GM21825 (cell line): ENCODE data around the gene MOV10L1.

Experiments used
- ATAC-seq: cut with Tn5 transposase; IDR thresholded peaks from one replicate; pipeline ENCODE4 v1.9.1; 2021; ENCODE audit warnings: mild to moderate bottlenecking, moderate library complexity; ENCODE audit not compliant: unreplicated experiment

The MOV10L1 gene

DNA sequence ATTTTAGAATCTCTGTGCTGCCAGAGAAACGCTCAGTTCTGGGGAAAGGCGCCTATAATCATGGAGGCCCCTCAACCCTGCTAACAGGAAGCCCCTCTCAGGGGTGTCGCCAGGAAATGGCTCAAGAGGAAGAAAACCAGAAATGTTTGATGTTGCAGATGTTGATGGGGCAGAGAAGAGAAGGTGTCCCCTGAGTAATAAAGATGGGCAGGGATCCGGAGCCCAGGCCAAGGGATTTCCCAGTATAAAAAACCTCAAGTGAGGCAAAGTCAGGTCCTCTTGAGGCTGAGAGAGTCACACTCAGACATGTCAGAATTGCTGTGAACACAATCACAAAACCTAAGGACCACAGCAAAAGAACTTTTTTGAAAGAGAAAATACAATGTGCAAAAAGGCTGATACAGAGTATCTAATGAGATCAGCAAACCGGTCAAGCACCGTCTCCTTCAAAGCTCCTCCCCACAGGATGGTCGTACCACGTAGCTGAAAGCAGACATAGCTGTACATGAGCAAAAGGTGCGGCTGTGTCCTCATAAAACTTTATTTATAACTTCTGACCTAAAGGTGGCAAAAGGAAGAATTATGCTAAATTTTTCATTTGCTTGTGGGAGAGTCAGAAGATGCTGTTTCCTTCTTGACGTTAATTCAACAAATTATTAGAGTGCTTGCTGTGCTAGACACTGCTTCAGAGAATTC is 12.2 kb downstream of the MOV10L1 start:
- ATAC-seq = no peak

DNA sequence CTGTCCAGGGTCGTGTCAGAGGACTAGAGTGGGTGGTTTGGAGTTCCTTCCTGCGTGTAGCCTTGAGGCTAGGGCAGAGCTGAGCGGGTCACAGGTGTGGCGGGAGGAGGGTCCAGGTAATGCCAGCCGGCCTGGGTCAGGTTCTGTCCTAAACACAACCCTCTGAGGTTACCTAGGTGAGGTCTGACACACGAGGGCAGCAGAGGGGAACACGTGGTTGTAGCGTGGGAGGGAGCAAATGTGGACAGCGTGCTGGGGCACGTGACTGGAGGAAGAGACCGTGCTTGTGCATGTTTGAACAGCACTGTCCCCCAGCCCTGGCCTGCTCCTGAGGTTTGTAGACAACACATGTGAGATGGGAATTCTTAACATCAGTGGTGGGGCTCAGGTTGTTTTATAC is 13.1 kb downstream of the MOV10L1 start:
- no peak for ATAC-seq

DNA sequence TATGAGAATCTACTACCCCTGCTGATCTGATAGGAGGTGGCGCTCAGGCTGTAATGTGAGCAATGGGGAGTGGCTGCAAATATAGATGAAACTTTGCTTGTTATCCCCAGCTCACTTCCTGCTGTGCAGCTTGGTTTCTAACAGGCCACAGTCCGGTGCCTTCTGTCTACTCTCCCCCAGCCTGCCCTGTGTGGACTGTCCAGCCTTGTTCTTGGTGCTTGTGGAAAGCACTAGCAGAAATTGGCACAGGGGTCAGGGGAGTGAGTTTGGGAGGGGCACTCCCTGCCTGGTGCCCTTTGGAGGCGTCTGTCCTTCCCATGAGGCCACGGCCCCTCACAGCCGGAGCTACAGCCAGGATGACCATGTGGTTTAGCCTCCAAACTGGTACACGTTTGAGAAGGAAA is 14.3 kb downstream of the MOV10L1 start:
- no peak for ATAC-seq

DNA sequence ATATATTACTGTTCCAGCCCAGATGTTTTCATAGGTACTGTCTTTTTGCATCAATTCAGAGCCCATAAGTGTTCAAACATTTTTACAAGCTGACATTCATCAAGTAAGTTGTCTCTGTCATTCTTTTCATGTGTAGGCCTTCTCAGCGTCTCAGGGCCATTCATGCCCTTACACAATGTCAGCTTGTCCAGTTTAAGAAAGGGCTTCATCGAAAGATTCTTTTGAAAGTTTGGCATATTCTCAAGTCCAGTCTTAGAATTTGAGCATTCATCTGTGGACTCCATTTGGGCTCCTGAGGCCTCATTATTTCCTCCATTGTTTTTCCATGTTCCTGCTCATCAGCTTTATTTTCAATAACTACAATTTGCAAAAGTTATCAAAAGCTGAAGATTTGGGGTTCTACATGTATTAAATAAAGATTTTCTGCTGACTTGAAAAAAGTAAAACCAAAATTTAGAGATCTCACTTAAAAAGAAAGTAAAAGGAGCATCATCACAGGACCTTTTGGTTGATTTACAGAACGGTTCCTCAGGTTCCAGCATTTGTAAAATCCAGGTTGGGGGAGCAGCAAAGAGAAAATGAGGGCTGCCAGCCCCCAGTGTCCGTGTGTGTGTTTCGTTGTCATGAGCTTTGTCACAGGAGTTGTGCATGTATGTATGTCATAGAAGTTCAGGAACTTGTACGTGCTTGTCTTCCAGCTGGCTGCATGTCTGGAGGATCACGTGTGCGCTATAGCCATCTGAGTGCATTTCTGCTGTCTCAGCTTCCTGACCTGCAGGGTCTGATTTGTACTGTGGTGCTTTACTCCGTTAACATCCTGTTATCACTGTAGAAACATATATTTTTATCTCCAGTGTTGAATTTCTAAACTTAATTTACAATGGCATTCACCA is 15.6 kb downstream of the MOV10L1 start:
- no peak for ATAC-seq

DNA sequence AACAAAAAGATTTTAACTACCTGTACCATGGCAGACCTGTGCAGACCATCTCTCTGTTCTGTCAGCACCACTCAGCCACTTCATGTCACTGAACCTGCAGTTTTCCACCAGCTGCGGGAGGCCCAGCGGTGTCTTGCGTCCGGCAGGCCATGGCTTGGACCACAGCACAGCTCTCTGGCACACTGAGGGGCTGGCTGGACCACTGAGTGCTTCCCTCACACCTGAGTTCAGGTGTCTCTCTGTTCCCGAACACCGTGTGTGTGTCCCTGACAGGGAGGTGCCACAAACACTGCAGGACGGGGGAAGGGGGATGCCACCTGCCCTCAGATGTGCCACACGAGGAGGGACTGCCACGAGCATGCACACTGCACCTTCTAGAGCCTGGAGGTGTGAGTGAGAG is 17.7 kb downstream of the MOV10L1 start:
- ATAC-seq = no peak

DNA sequence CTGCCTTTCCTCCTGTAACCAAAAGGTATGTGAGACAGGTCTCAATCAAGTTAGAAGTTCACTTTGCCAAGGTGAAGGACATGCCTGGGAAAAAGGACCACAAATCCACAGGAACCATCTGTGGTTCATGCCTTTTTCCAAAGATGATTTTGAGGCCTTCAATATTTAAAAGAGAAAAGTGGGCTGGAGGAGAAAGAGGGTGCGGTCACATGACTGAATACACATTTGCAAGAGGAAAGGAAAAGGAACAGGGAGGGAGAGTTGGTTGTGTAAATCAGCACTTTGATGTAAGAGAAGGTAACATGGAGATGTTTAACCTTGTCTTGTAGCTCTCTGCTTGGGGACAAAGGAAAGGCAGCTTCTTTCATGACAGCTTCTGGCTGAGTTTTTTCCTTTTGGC is 21.2 kb downstream of the MOV10L1 start:
- ATAC-seq = no peak

DNA sequence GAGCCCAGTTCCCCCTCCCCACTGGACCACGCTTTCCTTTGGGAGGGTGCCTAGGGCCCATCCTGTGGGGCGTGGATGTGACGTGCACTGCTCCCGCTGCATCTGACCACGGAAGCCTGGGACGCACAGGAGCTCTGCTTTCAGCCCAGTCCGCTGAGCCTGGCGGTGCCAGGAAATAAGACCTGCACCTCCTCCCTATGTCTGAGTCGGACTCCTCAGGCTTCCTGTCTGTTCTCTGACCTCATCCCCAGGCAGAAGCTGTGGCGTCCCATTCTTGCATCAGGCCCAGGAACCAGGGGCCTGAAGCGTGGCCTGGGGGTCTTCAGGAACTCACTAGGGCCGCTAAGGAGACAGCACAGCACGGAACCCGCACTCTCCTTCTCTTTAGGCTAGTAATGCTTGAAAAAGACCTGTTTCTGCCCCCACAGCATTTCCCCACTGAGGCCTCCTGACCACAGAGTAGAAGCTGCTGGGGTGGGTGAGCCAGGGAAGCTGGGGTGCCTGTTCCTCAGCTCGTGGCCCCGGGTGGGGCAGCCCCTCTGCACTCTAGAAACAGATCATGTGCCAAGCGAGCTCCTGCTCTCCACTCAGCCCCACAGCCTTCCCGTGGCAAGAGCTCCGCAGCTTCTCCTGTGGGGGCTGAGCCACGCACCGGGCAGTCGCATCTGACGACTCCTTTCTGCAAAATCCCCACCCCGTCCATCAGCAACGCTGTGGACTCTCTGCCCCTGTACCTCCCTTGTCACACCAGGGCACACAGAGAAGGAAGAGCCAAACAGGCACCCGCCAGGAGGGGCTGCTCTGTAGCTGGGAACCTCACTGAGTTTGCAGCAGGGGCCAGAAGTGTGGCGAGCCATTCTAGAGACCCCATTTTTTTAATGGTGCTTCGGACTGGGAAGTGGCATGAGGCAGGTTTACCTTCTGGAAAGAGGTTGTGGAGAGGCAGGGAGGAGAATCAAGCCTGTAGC is 22.6 kb downstream of the MOV10L1 start:
- no peak for ATAC-seq

DNA sequence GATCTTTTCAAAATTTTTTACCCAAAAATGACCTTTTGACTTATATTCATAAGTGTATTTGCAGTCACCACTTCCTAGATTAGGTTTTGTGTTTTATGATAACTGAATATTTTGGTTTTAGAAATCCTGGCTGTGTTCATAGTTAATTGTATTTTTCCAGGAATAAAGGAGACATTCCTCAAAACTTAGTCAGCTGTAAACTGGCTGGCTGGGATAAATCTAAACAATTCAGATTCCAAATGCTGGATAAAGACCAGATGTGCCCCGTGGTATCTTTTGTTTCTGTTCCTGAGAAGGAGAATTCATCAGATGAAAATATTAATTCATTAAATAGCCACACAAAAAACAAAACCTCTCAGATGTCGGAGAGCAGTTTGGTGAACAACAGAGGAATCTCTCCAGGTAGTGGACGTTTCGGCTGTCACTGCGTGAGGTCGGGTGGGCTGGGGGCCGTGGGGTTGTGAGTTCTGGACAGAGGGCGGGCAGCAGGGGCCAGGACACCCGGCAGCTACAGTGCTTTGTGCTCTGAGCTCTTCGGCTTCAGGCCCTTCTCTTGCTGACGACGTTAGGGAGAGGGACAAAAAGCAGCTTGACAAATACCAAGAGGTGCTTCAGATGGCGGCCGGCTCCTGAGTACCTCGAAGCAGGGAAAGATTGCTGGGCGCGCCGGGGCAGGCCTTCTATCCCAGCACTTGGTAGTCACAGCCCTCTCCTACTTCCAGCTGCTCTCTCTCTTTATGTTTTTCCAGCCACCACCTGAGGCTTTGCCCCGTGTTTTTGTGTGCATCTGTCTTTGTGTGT is 24.6 kb downstream of the MOV10L1 start:
- no peak for ATAC-seq

DNA sequence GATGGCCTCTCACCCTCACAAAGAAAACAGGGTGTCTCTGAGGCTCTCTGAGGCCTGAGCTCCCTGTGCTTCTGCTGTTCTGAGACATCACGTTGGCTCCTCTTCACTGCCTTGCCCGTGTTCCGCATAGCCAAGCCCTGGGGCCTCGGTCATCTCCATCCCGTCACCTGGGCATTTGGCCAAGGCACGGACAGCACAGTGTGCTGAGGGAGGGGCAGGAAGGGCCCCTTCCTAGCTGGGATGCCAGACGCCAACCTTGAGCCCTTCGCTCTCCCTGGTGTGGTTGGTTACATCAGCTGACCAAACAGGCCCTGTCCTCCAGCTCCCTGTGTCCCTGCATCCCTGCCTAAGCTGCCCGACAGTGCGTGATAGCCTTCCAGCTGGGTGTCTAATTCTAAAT is 25.9 kb downstream of the MOV10L1 start:
- no peak for ATAC-seq

DNA sequence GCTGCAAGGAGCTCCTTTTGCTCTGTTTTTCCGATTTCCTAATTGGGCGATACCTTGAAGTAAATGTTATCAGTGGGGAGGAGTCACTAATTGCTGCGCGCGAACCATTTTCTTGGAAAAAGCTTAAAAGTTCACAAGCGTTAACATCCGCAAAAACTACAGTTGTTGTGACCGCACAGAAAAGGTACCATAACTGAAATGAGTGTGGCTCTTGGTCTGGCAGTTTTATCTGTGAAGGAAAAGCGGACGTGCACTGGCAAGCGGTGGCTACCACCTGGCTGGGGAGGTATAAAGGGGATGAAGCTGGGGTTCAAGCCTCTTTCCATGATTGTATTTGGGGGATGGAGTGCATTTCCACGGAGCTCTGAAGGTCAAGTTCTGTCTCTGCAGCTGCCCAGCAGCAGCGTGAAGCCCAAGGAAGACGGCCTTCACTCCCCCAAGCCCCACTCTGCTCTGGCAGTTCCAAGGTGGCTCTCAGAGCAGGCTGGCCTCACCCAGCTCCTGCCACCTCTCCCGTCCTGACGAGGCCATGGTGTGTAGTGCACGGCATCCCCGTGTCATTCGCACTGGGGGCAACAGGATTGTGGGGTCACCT is 27.5 kb downstream of the MOV10L1 start:
- no peak for ATAC-seq

DNA sequence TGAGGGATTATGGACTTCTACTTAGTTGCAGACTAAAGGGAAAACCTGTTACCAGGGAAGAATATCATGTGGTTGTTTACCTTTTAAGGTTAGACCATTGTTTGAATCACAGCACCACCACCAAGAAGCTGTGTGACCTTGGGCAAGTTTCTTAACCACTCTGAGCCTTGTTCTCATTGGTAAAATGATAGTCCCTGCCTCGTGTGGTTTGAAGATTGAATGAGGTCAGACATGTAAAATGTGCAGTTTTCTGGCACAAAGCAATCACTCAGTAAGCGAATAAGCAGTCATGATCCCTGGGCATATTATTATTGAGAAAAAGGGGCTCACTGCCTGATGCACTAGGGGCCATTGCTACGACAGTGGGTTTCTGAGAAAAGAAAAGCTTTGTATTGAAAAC is 28.3 kb downstream of the MOV10L1 start:
- ATAC-seq = no peak

DNA sequence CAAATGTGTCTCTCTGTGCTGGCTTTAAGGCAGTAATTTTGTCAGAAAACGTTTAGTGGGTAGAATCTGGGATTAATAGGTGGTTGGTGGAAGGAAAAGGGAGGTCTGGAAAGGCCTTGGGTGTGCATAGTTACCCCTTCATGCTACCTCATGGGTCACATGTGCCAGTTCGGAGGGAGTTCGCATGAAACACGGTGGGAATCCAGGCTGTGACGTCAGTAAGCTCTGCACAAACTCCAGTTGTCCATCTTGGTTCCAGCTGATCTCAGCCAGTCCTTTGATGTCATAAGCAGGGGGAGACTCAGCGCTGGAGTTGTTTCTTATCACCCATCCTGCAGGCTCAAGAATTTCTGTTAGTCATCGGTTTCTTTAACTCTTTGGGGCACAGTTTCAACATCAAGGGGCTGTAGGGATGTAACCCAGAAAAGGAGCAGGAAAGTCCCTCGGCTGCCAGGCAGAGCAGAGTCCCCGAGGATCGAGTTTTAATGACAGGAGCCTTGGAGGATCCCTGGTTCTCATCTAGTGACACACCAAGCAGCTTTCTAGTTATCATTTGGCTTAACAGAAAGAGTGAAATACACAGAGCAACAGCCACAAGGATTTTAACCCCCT is 28.9 kb downstream of the MOV10L1 start:
- no peak for ATAC-seq

DNA sequence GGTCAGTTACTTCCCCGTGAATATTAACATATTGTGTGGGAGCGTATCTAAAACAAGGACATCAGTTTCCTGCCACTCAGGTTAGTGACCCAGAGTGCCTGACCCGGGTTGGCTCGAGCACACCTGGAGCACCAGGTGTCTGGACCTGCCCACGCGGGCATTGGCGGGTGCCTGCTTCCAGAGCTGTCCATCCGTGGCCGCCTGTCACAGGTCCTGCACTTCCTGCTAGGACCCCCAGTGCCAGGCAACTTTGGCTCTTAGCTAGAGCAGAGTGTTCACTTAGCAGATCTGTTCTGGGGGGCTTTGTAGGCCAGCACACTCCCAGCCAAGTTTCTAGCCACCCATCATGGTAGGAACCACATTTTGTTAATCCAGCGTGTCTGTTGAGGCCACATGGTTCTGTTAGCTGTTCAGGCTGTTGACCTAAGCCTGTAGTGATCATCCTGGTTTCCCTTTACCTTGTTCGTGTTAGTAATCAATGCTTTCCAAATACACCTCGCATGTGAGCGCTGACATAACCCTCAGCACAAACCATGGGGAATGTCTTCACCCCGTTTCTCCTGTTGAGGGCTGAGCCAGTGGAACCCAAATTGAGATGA is 29.5 kb downstream of the MOV10L1 start:
- no peak for ATAC-seq

DNA sequence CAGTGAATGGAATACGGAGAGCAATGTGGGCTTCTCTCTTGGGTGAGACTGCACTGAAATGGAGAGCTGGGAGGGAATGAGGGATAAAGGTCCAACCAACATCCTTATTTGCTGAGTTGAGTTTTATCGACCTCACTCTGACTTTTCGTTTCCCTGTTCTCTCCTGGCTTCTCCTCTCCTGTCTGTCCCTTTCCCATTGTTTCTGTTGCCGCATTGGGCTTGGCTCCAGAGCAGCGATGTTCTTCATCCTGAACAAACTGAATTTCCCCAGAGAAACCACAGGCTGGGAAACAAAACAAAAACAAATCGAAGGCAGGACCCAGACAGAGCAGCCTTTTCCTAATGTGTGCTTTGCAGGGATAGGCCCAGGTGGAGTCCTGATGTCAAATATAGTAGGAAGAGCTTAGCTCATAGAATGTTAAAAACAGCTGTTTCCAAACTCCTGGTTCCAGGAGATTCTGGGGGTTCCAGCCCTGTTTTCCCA is 30.0 kb downstream of the MOV10L1 start:
- no peak for ATAC-seq

DNA sequence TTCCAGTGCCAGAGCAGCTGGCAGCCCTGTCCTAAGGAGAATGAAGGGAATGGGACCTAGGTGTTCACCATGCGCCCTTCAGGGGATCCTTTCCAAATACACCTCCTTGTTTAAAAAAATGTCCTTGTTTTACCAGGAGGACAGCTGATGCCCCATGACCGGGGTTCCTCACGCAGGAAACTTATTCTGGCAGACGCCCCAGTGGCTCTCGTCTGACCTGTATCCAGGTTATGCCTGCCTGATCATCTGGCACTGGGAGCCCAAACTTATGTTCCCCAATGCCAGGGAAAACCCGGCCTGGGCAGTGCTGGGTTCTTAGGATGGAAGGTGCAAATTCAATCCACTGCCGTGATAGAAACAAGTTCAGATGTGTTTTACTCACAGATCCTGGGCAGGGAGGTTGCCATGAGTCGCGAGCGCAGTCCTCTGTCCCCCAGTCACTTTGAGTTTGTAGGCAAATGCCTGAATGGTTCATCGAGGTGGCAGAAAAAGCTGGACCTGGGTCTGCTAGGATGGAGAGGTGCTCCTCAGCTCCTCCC is 31.5 kb downstream of the MOV10L1 start:
- no peak for ATAC-seq

DNA sequence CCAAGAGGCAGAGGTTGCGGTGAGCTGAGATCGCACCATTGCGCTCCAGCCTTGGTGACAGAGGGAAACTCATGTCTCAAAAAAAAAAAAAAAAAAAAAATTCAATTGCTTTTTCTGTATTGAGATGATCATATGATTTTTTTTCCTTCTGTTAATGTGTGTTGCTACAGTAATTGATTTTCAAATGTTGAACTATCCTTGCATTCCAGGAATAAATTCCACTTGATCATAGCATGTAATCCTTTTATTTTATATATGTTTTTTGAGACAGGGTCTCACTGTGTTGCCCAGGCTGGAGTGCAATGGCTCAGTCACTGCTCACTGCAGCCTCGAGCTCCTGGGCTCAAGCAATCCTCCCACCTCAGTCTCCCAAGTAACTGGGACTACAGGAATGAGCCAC is 33.3 kb downstream of the MOV10L1 start:
- ATAC-seq = no peak

DNA sequence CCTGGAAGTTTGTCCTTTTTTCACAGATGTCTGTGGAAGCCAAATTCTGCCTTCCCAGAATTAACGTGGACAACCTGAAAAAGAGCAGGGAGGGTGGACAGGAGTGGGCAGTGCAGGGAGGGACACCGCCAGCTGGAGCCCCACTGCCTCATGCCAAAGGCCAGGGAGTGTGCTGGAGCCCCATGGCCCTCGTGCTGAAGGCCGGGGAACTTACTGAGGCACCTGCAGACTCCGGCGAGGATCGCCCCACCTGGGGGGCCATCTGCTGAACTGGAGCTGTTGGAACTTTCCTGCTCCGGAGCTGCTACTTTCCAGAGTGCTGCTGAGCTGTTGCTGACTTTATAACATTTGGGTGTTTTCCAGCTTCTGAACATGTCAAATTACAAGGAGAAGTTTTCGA is 35.2 kb downstream of the MOV10L1 start:
- no peak for ATAC-seq

DNA sequence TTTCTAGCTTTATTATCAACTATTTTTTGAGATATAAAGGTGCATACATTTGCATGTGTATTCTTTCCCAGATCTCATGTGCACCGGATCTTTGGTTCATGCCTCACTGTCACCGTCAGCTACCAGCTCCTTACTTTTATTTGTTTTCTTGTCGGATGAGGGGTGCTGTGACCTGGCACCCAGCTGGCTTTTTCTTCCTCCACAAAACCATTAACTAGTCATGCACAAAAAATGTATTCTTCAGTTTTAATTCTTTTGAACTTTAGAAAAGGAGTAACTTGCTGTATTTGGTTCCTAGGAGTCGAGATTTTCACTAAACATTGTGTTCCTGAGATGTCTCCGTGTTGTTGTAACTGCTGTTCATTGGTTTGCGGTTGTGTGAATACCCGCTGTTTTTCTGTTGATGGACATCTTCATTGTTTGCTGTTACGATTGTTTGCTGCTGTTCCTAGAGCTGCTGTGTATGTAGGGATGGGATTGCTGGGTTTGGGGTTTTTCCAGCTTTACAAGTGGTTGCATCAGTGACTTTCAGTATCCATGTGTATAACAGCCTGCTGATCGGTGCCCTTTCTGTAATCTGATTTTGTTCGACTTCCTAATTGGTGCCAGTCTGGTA is 39.4 kb downstream of the MOV10L1 start:
- no peak for ATAC-seq
